HEK293T (cell line): ENCODE data around the gene STON2.

Experiments used
- CTCF ChIA-PET: fragments of 350-600 bp; formaldehyde crosslinking; extraction: SDS; loops from one replicate; lab custom pipeline; 2021; ENCODE audit warnings: antibody characterized with exemption, inconsistent platforms; lab: Yijun Ruan, JAX
- POLR2A ChIA-PET: fragments of 350-600 bp; formaldehyde crosslinking; extraction: SDS; loops from one replicate; lab custom pipeline; 2020; ENCODE audit warnings: antibody characterized with exemption, inconsistent platforms; lab: Yijun Ruan, JAX
- DNase-seq: peaks from one replicate; pipeline ENCODE4 v3.0.0; 2012; ENCODE audit warnings: mixed read lengths; ENCODE audit errors: extremely low spot score
- ARNT ChIP-seq: fragments of 450-650 bp; IDR thresholded peaks from 2 replicates; pipeline ENCODE4 v1.6.1; 2017; ENCODE audit warnings: mild to moderate bottlenecking
- BHLHE40 ChIP-seq: fragments of 450-650 bp; IDR thresholded peaks from 2 replicates; pipeline ENCODE4 v1.6.1; 2016; ENCODE audit warnings: mild to moderate bottlenecking, moderate library complexity, borderline replicate concordance
- CTBP1 ChIP-seq: fragments of 450-650 bp; IDR thresholded peaks from 2 replicates; pipeline ENCODE4 v1.6.1; 2016; ENCODE audit warnings: borderline replicate concordance
- ELF4 ChIP-seq: fragments of 450-650 bp; IDR thresholded peaks from 2 replicates; pipeline ENCODE4 v1.6.1; 2017; ENCODE audit warnings: antibody characterized with exemption
- FOXA1 ChIP-seq: fragments of 450-650 bp; IDR thresholded peaks from 2 replicates; pipeline ENCODE4 v1.6.1; 2016; ENCODE audit warnings: mild to moderate bottlenecking
- FOXK2 ChIP-seq: fragments of 450-650 bp; IDR thresholded peaks from 2 replicates; pipeline ENCODE4 v1.6.1; 2016; ENCODE audit warnings: mild to moderate bottlenecking
- FOXM1 ChIP-seq: fragments of 450-650 bp; IDR thresholded peaks from 2 replicates; pipeline ENCODE4 v1.6.1; 2017; ENCODE audit warnings: mild to moderate bottlenecking, borderline replicate concordance
- HDGF ChIP-seq: fragments of 450-650 bp; IDR thresholded peaks from 2 replicates; pipeline ENCODE4 v1.6.1; 2017; ENCODE audit warnings: antibody characterized with exemption, borderline replicate concordance
- L3MBTL2 ChIP-seq: fragments of 450-650 bp; conservative IDR thresholded peaks from 2 replicates; pipeline ENCODE4 v1.6.1; 2016; ENCODE audit warnings: mild to moderate bottlenecking
- LEF1 ChIP-seq: fragments of 450-650 bp; IDR thresholded peaks from 2 replicates; pipeline ENCODE4 v1.6.1; 2017; ENCODE audit warnings: mild to moderate bottlenecking, borderline replicate concordance
- NFRKB ChIP-seq: fragments of 450-650 bp; IDR thresholded peaks from 2 replicates; pipeline ENCODE4 v1.6.1; 2016; ENCODE audit warnings: mild to moderate bottlenecking, moderate library complexity
- PKNOX1 ChIP-seq: fragments of 450-650 bp; IDR thresholded peaks from 2 replicates; pipeline ENCODE4 v1.6.1; 2016
- SP1 ChIP-seq: fragments of 450-650 bp; IDR thresholded peaks from 2 replicates; pipeline ENCODE4 v1.6.1; 2017
- SUZ12 ChIP-seq: fragments of 450-650 bp; IDR thresholded peaks from 2 replicates; pipeline ENCODE4 v1.6.1; 2016; ENCODE audit warnings: mild to moderate bottlenecking
- TARDBP ChIP-seq: fragments of 450-650 bp; IDR thresholded peaks from 2 replicates; pipeline ENCODE4 v1.6.1; 2016
- ZNF384 ChIP-seq: fragments of 450-650 bp; IDR thresholded peaks from 2 replicates; pipeline ENCODE4 v1.6.1; 2016

The STON2 gene

GRCh38 chr14:81342850-81343580 lies 57.1 kb downstream of the STON2 start:
- CTCF ChIA-PET, result interaction anchor here (0.5 kb wide), 1 partner anchor 87 kb away, joined by 6 read pairs; no protein-coding TSS in a partner anchor
- POLR2A ChIA-PET, result interaction anchor here (1.2 kb wide), 1 partner anchor 94 kb away, joined by 3 read pairs; no protein-coding TSS in a partner anchor

GRCh38 chr14:81341781-81342180 lies 58.3 kb downstream of the STON2 start:
- POLR2A ChIA-PET, result no interaction called here
- DNase-seq, result no peak
- CTCF ChIA-PET, result no interaction called here
- no peak for TF ChIP-seq HDGF
- TF ChIP-seq CTBP1, result no peak
- no peak for TF ChIP-seq SUZ12
- no peak for TF ChIP-seq FOXA1
- TF ChIP-seq ZNF384, result no peak
- no peak for TF ChIP-seq TARDBP
- no peak for TF ChIP-seq L3MBTL2
- TF ChIP-seq BHLHE40, result no peak
- no peak for TF ChIP-seq ARNT
- TF ChIP-seq LEF1, result no peak
- TF ChIP-seq FOXK2, result no peak
- TF ChIP-seq ELF4, result no peak
- no peak for TF ChIP-seq FOXM1
- TF ChIP-seq NFRKB, result no peak
- no peak for TF ChIP-seq PKNOX1
- TF ChIP-seq SP1, result no peak

More at GRCh38 chr14:81342850-81343580, 57.1 kb downstream of the STON2 start:
- DNase-seq, result no peak
- no peak for TF ChIP-seq FOXM1
- TF ChIP-seq ZNF384, result no peak
- no peak for TF ChIP-seq NFRKB
- no peak for TF ChIP-seq PKNOX1
- TF ChIP-seq SP1, result no peak
- TF ChIP-seq L3MBTL2, result no peak
- no peak for TF ChIP-seq CTBP1
- no peak for TF ChIP-seq SUZ12
- no peak for TF ChIP-seq ARNT
- TF ChIP-seq FOXA1, result no peak
- no peak for TF ChIP-seq BHLHE40
- no peak for TF ChIP-seq TARDBP
- TF ChIP-seq LEF1, result no peak
- TF ChIP-seq FOXK2, result no peak
- TF ChIP-seq HDGF, result no peak
- no peak for TF ChIP-seq ELF4

GRCh38 chr14:81341370-81341769 lies 58.8 kb downstream of the STON2 start:
- TF ChIP-seq L3MBTL2 (no peak), SUZ12 (no peak), FOXK2 (no peak), ARNT (no peak), TARDBP (no peak), FOXM1 (no peak), ZNF384 (no peak), SP1 (no peak), LEF1 (no peak), CTBP1 (no peak), BHLHE40 (no peak), HDGF (no peak), PKNOX1 (no peak)
- ChIA-PET POLR2A (no interaction called here), CTCF (interaction anchor here (0.6 kb wide), 1 partner anchor 89 kb away, joined by 5 read pairs; no protein-coding TSS in a partner anchor)
- DNase-seq, result no peak

GRCh38 chr14:81340201-81340600 lies 59.9 kb downstream of the STON2 start:
- ChIA-PET POLR2A (no interaction called here), CTCF (no interaction called here)
- TF ChIP-seq TARDBP (no peak), BHLHE40 (no peak), L3MBTL2 (no peak), ELF4 (no peak), HDGF (no peak), FOXK2 (no peak), CTBP1 (no peak), PKNOX1 (no peak), LEF1 (no peak), FOXM1 (no peak), SP1 (no peak), FOXA1 (no peak), ZNF384 (no peak)
- no peak for DNase-seq

- DNase-seq, result no peak
- CTCF ChIA-PET, result interaction anchor here (0.7 kb wide), 1 partner anchor 29 kb away, joined by 4 read pairs; no protein-coding TSS in a partner anchor
- POLR2A ChIA-PET, result no interaction called here
- no peak for TF ChIP-seq NFRKB
- TF ChIP-seq PKNOX1, result no peak
- TF ChIP-seq ZNF384, result no peak
These were observed 63.1 kb downstream of the STON2 start for GRCh38 chr14:81337073-81337472.
